CD4-positive, alpha-beta T cell treated with Interleukin-17A for 4 hours (primary cell): Measurements from ENCODE around the gene ISG15.
"Not testable (repeated sequence)": the region's sequence is repeated elsewhere in the genome, so short reads cannot be mapped to it uniquely, and the experiment has no call there.

Source experiments
- DNase-seq: peaks from one replicate; pipeline ENCODE4 v3.0.0-alpha.2; 2020; ENCODE audit warnings: mixed read lengths

The ISG15 gene

DNA sequence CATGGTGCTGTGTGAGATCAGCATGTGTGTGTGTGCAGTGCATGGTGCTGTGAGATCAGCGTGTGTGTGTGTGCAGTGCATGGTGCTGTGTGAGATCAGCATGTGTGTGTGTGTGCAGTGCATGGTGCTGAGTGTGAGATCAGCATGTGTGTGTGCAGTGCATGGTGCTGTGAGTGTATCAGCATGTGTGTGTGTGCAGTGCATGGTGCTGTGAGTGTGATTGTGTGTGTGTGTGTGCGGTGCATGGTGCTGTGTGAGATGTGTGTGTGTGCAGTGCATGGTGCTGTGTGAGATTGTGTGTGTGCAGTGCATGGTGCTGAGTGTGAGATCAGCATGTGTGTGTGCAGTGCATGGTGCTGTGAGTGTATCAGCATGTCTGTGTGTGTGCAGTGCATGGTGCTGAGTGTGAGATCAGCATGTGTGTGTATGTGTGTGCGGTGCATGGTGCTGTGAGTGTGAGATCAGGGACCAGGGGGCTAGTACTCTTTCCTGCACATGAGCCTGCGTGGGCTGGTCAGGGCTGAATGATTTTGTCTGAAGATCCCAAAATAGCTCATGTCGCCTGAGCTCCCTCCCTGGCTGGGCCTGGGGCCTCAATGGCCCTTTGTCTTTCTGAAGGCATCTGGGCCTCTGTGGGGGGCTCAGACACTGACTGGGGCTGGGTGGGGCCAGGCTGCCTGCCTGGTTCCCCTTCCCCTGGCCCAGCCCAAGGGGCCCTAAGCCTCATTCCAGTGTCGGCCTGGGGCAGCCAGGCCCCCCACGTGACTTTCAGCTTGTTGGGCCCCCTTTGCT is 17.8 kb downstream of the ISG15 start:
- DNase-seq = not testable (repeated sequence)

- no peak for DNase-seq
Observed at GRCh38 chr1:1031659-1032235, 18.4 kb downstream of the ISG15 start.

DNA sequence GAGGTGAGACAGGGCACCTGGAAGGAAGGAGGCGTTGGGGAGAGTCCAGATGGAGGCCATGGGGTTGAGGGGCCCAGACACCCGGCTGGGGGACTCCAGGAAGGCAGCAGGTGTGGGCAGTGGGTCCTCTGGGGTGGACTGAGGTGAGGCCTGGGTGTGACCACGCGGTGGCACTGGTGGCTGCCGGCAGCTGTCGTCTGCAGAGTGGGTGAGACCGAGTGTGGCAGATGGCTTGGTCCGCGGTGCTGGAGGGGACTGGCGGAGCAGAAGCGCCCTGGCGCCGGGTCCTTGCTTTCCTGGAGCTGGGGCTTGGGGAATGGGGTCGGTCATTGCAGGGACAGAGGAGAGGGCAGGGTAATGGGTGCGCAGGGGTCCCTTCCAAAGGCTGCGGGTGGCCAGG is 19.1 kb downstream of the ISG15 start:
- DNase-seq = no peak

- DNase-seq = peak; percentile 89
Observed at GRCh38 chr1:1033009-1033587, 19.8 kb downstream of the ISG15 start.

DNA sequence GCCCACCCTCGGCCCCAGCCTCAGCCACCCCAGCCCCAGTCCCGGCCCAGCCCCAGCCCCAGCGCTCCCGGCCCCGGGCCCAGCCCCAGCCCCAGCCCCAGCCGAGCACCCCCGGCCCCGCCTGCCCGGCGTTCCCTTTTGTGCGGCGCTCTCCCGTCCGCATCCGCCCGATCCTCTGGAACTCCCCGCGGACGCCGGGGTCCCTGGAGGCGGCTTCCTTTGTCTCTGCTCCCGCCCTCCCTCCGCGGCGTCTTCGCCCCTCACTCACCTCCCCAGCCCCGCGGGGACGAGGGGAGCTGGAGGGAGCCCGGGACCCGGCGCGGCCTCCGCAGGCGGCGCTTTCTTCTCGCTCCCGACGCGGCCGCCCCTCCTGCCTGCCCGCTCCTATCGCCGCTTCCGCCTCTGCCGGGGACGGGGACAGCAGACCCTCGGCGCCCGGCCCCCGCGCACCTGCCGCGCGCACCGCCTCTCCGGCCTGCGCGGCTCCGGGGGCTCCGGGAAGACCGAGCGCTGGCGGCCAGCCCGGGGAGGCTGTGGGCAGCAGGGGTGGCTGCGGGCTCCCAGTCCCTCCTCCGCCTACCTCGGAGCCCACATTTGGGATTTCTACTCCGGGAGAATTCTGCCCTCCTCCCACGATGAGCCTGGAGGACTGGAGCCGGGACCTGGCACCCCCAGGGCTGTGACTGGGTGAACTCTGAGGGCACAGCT is 20.6 kb downstream of the ISG15 start:
- DNase-seq = peak; percentile 30

GRCh38 chr1:1034439-1034781 is 21.1 kb downstream of the ISG15 start:
- no peak for DNase-seq

DNA sequence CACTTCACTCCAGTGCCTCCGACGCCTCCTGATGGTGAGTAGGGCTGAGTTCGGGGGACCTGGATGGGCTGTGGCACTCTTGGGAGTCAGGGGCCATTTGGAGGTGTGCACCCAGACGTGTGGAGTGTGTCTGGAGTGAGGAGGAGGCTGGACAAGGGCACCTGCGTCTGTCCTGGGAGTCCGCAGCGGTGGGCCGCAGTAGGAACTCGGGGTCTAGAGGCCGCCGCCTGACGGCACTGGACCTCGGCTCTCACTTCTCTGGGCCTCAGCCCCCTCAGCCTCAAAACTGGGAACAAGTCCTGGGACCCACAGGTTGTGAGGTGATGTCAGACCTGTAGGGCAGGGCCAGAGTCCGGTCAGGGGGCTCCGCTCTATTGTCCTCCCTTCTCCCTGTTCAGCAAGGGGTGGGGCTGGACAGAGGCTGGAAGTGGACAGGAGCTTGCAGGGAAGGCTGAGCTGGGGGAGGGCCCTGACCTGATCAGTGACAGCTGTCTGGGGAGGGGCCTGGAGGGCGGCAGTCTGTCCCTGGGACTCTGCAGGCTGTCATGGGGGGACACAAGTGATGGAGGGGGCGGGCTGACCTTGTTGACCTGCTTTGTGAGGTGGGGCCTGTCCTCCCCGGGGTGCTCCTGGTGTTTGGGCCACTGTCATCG is 22.1 kb downstream of the ISG15 start:
- no peak for DNase-seq

- DNase-seq = no peak
Observed at GRCh38 chr1:1037366-1038327, 24.4 kb downstream of the ISG15 start.

GRCh38 chr1:1038694-1039093 is 25.4 kb downstream of the ISG15 start:
- no peak for DNase-seq

DNA sequence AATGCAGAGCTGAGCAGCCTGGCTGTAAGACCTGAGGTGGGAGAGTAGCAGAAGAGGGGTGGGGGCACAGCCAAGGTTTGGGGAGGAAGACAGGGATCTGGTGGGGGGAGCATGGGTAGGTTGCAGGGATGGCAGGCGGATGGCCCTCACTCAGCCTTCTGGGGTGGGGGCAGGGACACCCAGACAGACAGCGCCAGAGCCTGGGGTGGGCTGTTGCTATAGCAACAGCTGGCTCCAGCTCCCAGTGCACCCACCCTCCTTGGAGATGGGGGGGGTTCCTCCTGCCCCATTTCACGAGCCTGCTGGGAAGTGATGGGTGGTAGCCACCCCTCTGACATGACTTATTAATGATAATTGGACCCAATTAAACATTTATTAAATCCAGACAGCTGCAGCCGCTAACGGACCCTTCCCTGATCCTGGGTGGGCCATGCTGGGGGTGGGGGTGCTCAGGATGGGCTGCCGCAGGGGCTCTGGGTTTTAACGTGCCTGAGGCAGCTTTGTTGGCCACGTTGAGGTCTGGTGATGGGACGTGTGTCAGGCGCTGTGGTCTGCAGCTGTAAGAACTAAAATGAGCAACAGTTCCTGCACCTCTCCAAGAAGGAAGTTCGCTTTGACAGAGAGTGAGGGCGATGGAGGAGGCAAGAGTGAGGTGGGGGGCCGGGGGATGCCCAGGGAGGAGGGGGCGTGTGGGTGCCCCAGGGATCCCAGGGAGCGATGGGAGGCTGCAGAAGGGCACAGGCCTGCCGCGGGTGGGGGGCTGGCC is 26.0 kb downstream of the ISG15 start:
- peak; percentile 16 for DNase-seq

DNA sequence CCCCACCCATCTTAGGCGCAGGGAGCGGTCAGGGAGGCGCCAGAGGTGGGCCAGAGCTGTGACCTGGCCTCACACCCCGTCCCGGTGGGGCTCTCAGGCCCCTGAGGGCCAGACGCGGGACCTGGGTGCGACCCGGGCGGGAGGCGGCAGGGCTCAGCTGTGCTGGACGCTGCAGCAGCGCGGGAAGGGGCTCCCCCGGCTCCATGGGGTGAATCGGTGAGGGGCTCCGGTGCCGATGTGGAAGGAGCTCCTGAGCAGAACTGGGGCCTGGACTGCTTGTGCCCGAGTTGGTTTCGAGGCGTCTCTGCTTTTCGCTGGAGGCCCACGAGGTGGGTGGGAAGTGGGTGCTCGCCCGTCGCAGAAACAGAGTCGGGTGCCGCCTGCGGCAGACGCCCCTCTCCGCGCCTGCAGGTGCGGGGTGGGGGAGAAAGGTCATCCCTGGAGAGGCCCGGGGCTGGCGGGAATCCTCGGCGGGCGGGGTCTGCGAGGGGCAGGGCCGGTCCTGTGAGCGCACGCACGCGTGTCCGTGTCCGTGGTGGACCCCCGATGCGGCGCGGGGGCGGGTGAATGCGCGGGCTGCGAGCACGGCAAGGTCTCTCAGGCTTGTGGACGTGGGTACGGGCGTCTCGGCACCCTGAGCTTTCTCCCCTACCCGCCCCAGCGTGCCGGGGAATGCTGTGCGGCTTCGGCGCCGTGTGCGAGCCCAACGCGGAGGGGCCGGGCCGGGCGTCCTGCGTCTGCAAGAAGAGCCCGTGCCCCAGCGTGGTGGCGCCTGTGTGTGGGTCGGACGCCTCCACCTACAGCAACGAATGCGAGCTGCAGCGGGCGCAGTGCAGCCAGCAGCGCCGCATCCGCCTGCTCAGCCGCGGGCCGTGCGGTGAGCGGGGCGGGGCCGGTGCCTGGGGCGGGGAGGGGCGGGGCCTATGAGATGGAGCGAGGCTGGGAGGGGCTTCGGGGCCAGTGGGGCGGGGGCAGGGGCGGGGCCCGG is 27.0 kb downstream of the ISG15 start:
- peak; percentile 85 for DNase-seq

GRCh38 chr1:1041092-1041523 is 27.8 kb downstream of the ISG15 start:
- DNase-seq = no peak

DNA sequence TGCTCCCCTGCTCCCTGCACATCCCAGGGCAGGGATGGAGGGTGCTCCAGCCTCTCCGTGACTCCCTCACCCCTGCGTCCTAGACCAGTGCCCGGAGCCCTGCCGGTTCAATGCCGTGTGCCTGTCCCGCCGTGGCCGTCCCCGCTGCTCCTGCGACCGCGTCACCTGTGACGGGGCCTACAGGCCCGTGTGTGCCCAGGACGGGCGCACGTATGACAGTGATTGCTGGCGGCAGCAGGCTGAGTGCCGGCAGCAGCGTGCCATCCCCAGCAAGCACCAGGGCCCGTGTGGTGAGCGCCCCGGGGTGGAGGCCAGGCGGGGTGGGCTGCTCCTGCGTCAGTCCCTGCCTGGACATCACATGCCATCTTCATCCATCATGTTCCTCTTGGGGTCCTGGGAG is 28.6 kb downstream of the ISG15 start:
- no peak for DNase-seq

GRCh38 chr1:1042835-1043234 is 29.5 kb downstream of the ISG15 start:
- no peak for DNase-seq

GRCh38 chr1:1043411-1043810 is 30.1 kb downstream of the ISG15 start:
- no peak for DNase-seq

DNA sequence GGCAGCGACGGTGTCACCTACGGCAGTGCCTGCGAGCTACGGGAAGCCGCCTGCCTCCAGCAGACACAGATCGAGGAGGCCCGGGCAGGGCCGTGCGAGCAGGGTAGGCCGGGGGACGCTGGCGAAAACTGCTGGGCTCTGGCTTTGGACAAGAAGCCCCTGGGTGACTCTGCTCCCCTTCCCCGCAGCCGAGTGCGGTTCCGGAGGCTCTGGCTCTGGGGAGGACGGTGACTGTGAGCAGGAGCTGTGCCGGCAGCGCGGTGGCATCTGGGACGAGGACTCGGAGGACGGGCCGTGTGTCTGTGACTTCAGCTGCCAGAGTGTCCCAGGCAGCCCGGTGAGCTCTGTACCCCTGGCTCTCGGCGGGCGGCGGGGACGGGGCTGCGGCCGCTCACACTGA is 30.6 kb downstream of the ISG15 start:
- DNase-seq = no peak

- no peak for DNase-seq
Observed at GRCh38 chr1:1044455-1045078, 31.3 kb downstream of the ISG15 start.

- no peak for DNase-seq
Observed at GRCh38 chr1:1045129-1045528, 31.8 kb downstream of the ISG15 start.

DNA sequence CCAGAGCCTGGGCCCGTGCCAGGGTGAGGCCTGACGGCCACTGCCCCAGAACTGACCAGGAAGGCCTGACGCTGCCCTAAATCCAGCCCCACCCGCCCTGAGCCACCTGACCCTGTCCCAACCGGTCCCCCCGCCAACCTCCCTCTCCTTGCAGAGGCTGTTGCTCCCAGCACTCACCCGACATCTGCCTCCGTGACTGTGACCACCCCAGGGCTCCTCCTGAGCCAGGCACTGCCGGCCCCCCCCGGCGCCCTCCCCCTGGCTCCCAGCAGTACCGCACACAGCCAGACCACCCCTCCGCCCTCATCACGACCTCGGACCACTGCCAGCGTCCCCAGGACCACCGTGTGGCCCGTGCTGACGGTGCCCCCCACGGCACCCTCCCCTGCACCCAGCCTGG is 32.9 kb downstream of the ISG15 start:
- DNase-seq = no peak
